HepG2 (cell line): ENCODE measurements around the gene CYP26A1. TPM values are rescaled to one million over a fixed set of nuclear protein-coding genes. Genes with fewer than 3 reads are reported as not detected.

Experiments used
- ATAC-seq: fragments of 200-7000 bp; cut with Tn5 transposase; 3 replicates; pipeline ENCODE4 v1.9.1; 2020; ENCODE audit warnings: mild to moderate bottlenecking, moderate library complexity
- BruUV-seq: library from RNA; stranded (reverse); fragments of 400-500 nt; replicated peaks from 2 replicates; lab custom pipeline; 2021; lab: Mats Ljungman, UMichigan
- CTCF ChIA-PET: fragments of 300-600 bp; formaldehyde crosslinking; extraction: SDS; loops from one replicate; lab custom pipeline; 2021; ENCODE audit warnings: low total read pairs, inconsistent platforms, low intra/inter-chr PET ratio; lab: Yijun Ruan, JAX
- POLR2A ChIA-PET: fragments of 350-600 bp; sonication (Branson Sonifier 250); formaldehyde crosslinking; loops from one replicate; lab custom pipeline; 2020; ENCODE audit warnings: antibody characterized with exemption, inconsistent platforms; lab: Yijun Ruan, JAX
- DNase-seq: peaks from one replicate; pipeline ENCODE4 v3.0.0-alpha.2; 2015; ENCODE audit warnings: low spot score
- FAIRE-seq: peaks from 3 replicates; lab custom pipeline; 2011; peaks lifted over from hg19 to GRCh38; lab: Jason Lieb, UNC
- H2AFZ ChIP-seq: one replicate; pipeline ENCODE4 v1.6.1; 2011; ENCODE audit warnings: low read length, inconsistent platforms
- H3K27ac ChIP-seq: fragments of 300-600 bp; 3 replicates; pipeline ENCODE4 v1.8.0; 2011; ENCODE audit warnings: mixed run types, mild to moderate bottlenecking, mixed read lengths, low read length, inconsistent platforms; ENCODE audit not compliant: insufficient read depth; ENCODE audit errors: extremely low read length
- H3K27me3 ChIP-seq, 2 experiments: fragments of 200-600 bp in 1 of 2; 2 replicates in 1 of 2; 3 replicates in 1 of 2; pipeline versions ENCODE4 v1.6.0 to v1.8.0; 2011; ENCODE audit warnings: low read length in 2 of 2, mild to moderate bottlenecking in 2 of 2, moderate library complexity in 2 of 2, inconsistent platforms in 1 of 2; ENCODE audit not compliant: insufficient read depth in 2 of 2, control insufficient read depth in 1 of 2
- H3K36me3 ChIP-seq, 2 experiments: fragments of 200-600 bp in 1 of 2; replicated peaks in 1 of 2; 2 replicates in 1 of 2; 3 replicates in 1 of 2; pipeline versions ENCODE4 v1.5.1 to v1.8.0; 2011; ENCODE audit warnings: low read length in 2 of 2, inconsistent platforms in 1 of 2; ENCODE audit not compliant: insufficient read depth in 2 of 2, control insufficient read depth in 1 of 2
- H3K4me1 ChIP-seq: 2 replicates; pipeline ENCODE4 v1.5.1; 2012; ENCODE audit warnings: low read length, inconsistent platforms; ENCODE audit not compliant: insufficient read depth
- H3K4me2 ChIP-seq: 2 replicates; pipeline ENCODE4 v1.6.0; 2011; ENCODE audit warnings: low read depth, low read length, inconsistent platforms
- H3K4me3 ChIP-seq, 3 experiments: fragments of 200-600 bp in 1 of 3; sonication (generic), shearing (Covaris generic) in 1 of 3; replicated peaks in 1 of 3; 2 replicates each; pipeline ENCODE4 v1.5.1; 2011 to 2016; ENCODE audit warnings: low read length in 3 of 3, inconsistent platforms in 2 of 3, low read depth in 2 of 3, mild to moderate bottlenecking in 2 of 3, control low read depth in 1 of 3, mixed read lengths in 1 of 3; ENCODE audit not compliant: insufficient read depth in 1 of 3
- H3K79me2 ChIP-seq: one replicate; pipeline ENCODE4 v1.6.1; 2011; ENCODE audit warnings: low read length, inconsistent platforms; ENCODE audit not compliant: insufficient read depth
- H3K9ac ChIP-seq: 2 replicates; pipeline ENCODE4 v1.6.0; 2011; ENCODE audit warnings: mild to moderate bottlenecking, low read depth, low read length, inconsistent platforms; ENCODE audit not compliant: insufficient read depth
- H3K9me3 ChIP-seq: 2 replicates; pipeline ENCODE4 v1.5.1; 2012; ENCODE audit warnings: mild to moderate bottlenecking, low read length
- H4K20me1 ChIP-seq: 2 replicates; pipeline ENCODE4 v1.6.0; 2011; ENCODE audit warnings: inconsistent platforms, mild to moderate bottlenecking, low read length, moderate library complexity; ENCODE audit not compliant: insufficient read depth
- AGO1 ChIP-seq: fragments of 200-400 bp; formaldehyde crosslinking; IDR thresholded peaks from 2 replicates; pipeline ENCODE4 v1.6.1; 2017; ENCODE audit warnings: mild to moderate bottlenecking, low read depth, low read length, moderate library complexity; ENCODE audit not compliant: poor library complexity, severe bottlenecking
- CC2D1A ChIP-seq: sonication (generic); formaldehyde crosslinking; IDR thresholded peaks from 2 replicates; pipeline ENCODE4 v1.8.1; 2023; ENCODE audit warnings: mild to moderate bottlenecking, missing genetic modification reagents
- GABPB1 ChIP-seq: IDR thresholded peaks from 2 replicates; pipeline ENCODE4 v1.6.1; 2016; ENCODE audit warnings: mild to moderate bottlenecking, missing genetic modification reagents, moderate library complexity, missing compliant biosample characterization
- MATR3 ChIP-seq: sonication (generic); formaldehyde crosslinking; IDR thresholded peaks from 2 replicates; pipeline ENCODE4 v1.4.0; 2020; ENCODE audit warnings: missing genetic modification reagents
- PCBP1 ChIP-seq: fragments of 200-400 bp; formaldehyde crosslinking; IDR thresholded peaks from 2 replicates; pipeline ENCODE4 v1.6.1; 2017; ENCODE audit warnings: mild to moderate bottlenecking, low read depth, low read length, borderline replicate concordance
- TOPORS ChIP-seq: sonication (generic); formaldehyde crosslinking; IDR thresholded peaks from 2 replicates; pipeline ENCODE4 v1.8.0; 2023; ENCODE audit warnings: mild to moderate bottlenecking, missing genetic modification reagents
- ZBTB7A ChIP-seq: sonication (generic); formaldehyde crosslinking; IDR thresholded peaks from 2 replicates; pipeline ENCODE4 v1.8.0; 2022; ENCODE audit warnings: mild to moderate bottlenecking, missing genetic modification reagents
- ZNF101 ChIP-seq: sonication (generic); formaldehyde crosslinking; IDR thresholded peaks from 2 replicates; pipeline ENCODE4 v1.4.0; 2020; ENCODE audit warnings: mild to moderate bottlenecking, low read depth, missing genetic modification reagents, borderline replicate concordance
- ZNF251 ChIP-seq: sonication (generic); formaldehyde crosslinking; IDR thresholded peaks from 2 replicates; pipeline ENCODE4 v1.9.0; 2021; ENCODE audit warnings: mild to moderate bottlenecking, missing genetic modification reagents
- ZNF713 ChIP-seq: sonication (generic); formaldehyde crosslinking; IDR thresholded peaks from 2 replicates; pipeline ENCODE4 v1.4.0; 2020; ENCODE audit warnings: mild to moderate bottlenecking, missing genetic modification reagents
- WGBS: methylation state at CpG from one replicate; pipeline ENCODE4 v1.1.6; 2017; ENCODE audit warnings: low lambda C conversion rate; 5-methylcytosine and 5-hydroxymethylcytosine counted together
- in situ Hi-C: cut with HindIII; loops from 2 replicates; pipeline ENCODE4 v1.10.0; 2017; ENCODE audit warnings: low pct_unique_long_range_greater_than_20kb; ENCODE audit not compliant: extremely low pct_ligation_motif_present
- intact Hi-C: fragments of 100-400 bp; cut with micrococcal nuclease; formaldehyde crosslinking; loops from one replicate; pipeline ENCODE4 v1.10.0; 2022; ENCODE audit not compliant: unreplicated experiment
- polyA plus RNA-seq, 8 experiments: library from polyadenylated mRNA; depleted of rRNA in 3 of 8; stranded (reverse) in 7 of 8; unstranded in 1 of 8; fragments of >200 nt; fragmentation: Illumina TruSeq in 4 of 8; extraction: Trizol in 4 of 8; gene quantifications; 2 replicates each; pipeline versions ENCODE4 v1.2.1 to v1.2.3, GENCODE V29; 2011 to 2016; ENCODE audit warnings: low read depth in 4 of 8, missing spikeins in 1 of 8, mixed read lengths in 1 of 8; ENCODE audit not compliant: insufficient read depth in 1 of 8
- total RNA-seq, 5 experiments: library from RNA; depleted of rRNA; stranded (reverse); fragments of >200 nt; fragmentation: Illumina TruSeq; extraction: Trizol; gene quantifications; 2 replicates each; pipeline ENCODE4 v1.2.3, GENCODE V29; 2016; ENCODE audit warnings: low read depth in 1 of 5
- TF ChIP-seq, protein P1 (sequence below): sonication (generic); formaldehyde crosslinking; IDR thresholded peaks from 2 replicates; pipeline ENCODE4 v1.5.1; 2020; ENCODE audit warnings: missing genetic modification reagents, mild to moderate bottlenecking, borderline replicate concordance
- TF ChIP-seq, protein P2 (sequence below): IDR thresholded peaks from 2 replicates; pipeline ENCODE4 v1.6.1; 2012; ENCODE audit warnings: low read depth, low read length, improper control_type of control experiment

CYP26A1 gene
- total and polyA plus RNA-seq, 2 of the 13 experiments (the other 11 are each of a cell fraction or from before 2014, with no cell fraction given), result 0.15 TPM; not detected in 1

DNA sequence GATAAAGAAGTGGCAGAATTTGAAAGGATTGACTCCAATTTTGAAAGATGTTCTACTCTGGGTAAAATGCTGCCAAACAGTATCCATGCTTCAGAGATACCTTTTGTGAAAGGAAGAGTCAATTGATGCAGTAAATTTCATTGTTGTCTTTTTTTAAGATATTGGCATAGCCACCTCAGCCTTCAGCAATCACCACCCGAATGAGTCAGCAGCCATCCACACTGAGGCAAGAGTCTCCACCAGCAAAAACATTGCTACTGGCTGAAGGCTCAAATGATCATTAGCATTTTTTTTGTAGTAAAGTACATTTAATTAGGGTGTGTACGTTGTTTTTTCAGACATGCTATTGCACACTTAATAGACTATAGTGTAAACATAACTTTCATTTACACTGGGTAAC lies 44.8 kb upstream of the CYP26A1 start:
- H3K4me1 ChIP-seq, result peaks cover 36% of the 10 kb centered on the region

DNA sequence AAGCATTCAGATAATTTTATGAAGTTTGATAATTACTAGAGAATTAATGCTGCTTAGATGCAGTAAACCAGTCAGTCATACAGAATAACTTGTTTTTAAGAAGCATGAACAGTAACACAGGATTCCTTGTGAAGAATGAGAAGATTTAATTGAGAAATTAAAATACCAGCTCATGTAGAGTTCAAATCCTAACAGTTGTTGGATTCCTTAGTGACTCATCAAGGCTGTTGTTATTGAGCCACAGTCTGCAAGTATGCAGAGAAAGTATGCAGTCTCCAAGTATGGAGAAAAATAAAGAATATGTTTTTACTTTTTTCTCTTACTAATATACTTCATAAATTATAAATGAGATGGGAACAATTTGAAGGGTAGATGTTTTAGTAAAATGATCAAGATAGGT lies 43.3 kb upstream of the CYP26A1 start:
- Histone ChIP-seq H3K79me2 (no peaks in the 10 kb centered on the region), H3K4me1 (peaks cover 36% of the 10 kb centered on the region), H3K9ac (no peak overlapping the region), H3K4me3 (no peak overlapping the region), H3K4me2 (no peak overlapping the region), H3K27me3 (no peaks in the 10 kb centered on the region), H3K36me3 (no peaks in the 10 kb centered on the region; a peak in 1 of 5 replicates), H3K27ac (no peak overlapping the region), H2AFZ (no peak overlapping the region)
- ChIA-PET CTCF (no interaction called here), POLR2A (no interaction called here)
- intact Hi-C loops, result loop anchor here (10.0 kb wide), 1 partner anchor 136 kb away; no protein-coding TSS in a partner anchor
- no peak for FAIRE-seq
- peak; percentile 20 for DNase-seq
- ATAC-seq, result no peak
- in situ Hi-C loops, result no loop called here
- TF ChIP-seq, protein P1, sequence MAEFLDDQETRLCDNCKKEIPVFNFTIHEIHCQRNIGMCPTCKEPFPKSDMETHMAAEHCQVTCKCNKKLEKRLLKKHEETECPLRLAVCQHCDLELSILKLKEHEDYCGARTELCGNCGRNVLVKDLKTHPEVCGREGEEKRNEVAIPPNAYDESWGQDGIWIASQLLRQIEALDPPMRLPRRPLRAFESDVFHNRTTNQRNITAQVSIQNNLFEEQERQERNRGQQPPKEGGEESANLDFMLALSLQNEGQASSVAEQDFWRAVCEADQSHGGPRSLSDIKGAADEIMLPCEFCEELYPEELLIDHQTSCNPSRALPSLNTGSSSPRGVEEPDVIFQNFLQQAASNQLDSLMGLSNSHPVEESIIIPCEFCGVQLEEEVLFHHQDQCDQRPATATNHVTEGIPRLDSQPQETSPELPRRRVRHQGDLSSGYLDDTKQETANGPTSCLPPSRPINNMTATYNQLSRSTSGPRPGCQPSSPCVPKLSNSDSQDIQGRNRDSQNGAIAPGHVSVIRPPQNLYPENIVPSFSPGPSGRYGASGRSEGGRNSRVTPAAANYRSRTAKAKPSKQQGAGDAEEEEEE (CRISPR knock-in tag), result no peak
- TF ChIP-seq, protein P2, sequence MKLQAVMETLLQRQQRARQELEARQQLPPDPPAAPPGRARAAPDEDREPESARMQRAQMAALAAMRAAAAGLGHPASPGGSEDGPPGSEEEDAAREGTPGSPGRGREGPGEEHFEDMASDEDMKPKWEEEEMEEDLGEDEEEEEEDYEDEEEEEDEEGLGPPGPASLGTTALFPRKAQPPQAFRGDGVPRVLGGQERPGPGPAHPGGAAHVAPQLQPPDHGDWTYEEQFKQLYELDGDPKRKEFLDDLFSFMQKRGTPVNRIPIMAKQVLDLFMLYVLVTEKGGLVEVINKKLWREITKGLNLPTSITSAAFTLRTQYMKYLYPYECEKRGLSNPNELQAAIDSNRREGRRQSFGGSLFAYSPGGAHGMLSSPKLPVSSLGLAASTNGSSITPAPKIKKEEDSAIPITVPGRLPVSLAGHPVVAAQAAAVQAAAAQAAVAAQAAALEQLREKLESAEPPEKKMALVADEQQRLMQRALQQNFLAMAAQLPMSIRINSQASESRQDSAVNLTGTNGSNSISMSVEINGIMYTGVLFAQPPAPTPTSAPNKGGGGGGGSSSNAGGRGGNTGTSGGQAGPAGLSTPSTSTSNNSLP, result 0 out of 2 replicates have a peak, but pooled peaks have one; percentile 22
- TF ChIP-seq AGO1 (no peak), ZNF251 (CRISPR knock-in tag) (no peak), CC2D1A (CRISPR knock-in tag) (no peak), TOPORS (no peak), ZNF713 (CRISPR knock-in tag) (no peak)
- TF ChIP-seq, all 625 proteins: peak for 1
- H3K9me3 ChIP-seq, result no peaks in the 10 kb centered on the region
- H4K20me1 ChIP-seq, result no peaks in the 10 kb centered on the region
- no TSS peak for BruUV-seq

More for the DNA sequence above, 44.8 kb upstream of the CYP26A1 start:
- Histone ChIP-seq H3K4me3 (no peak overlapping the region), H3K36me3 (no peaks in the 10 kb centered on the region; a peak in 1 of 5 replicates), H4K20me1 (no peaks in the 10 kb centered on the region), H3K9ac (no peak overlapping the region), H3K9me3 (no peaks in the 10 kb centered on the region), H2AFZ (no peak overlapping the region), H3K4me2 (no peak overlapping the region), H3K79me2 (no peaks in the 10 kb centered on the region), H3K27me3 (no peaks in the 10 kb centered on the region), H3K27ac (no peak overlapping the region)
- no TSS peak for BruUV-seq
- TF ChIP-seq ZNF101 (CRISPR knock-in tag) (no peak), PCBP1 (no peak), GABPB1 (CRISPR knock-in tag) (no peak), ZBTB7A (CRISPR knock-in tag) (no peak), MATR3 (CRISPR knock-in tag) (no peak)
- intact Hi-C loops (no loop called here), in situ Hi-C loops (no loop called here)
- 96% methylated on average over 2 of the region's 2 CpGs for WGBS
- POLR2A ChIA-PET, result no interaction called here
- DNase-seq (no peak), ATAC-seq (no peak), FAIRE-seq (no peak)
- CTCF ChIA-PET, result no interaction called here
